Neutrophil (primary cell): ENCODE measurements around the gene RSPH3.
"Not testable (repeated sequence)": the region's sequence is repeated elsewhere in the genome, so short reads cannot be mapped to it uniquely, and the experiment has no call there.

Experiments
- H3K27ac ChIP-seq: fragments of 200-600 bp; sonication (generic); 2 replicates; pipeline ENCODE4 v1.5.1; 2016; ENCODE audit warnings: mild to moderate bottlenecking, moderate library complexity
- H3K27me3 ChIP-seq: fragments of 200-600 bp; sonication (generic); 2 replicates; pipeline ENCODE4 v1.6.0; 2016; ENCODE audit warnings: mild to moderate bottlenecking
- H3K36me3 ChIP-seq: fragments of 200-600 bp; sonication (generic); 2 replicates; pipeline ENCODE4 v1.5.1; 2017
- H3K4me1 ChIP-seq, 2 experiments: fragments of 200-600 bp in 1 of 2; sonication (generic) in 1 of 2; 1 replicate in 1 of 2; 2 replicates in 1 of 2; pipeline versions ENCODE4 v1.5.1 to v1.6.1; 2013 to 2016; ENCODE audit warnings: low read depth in 1 of 2, low read length in 1 of 2, mild to moderate bottlenecking in 1 of 2, moderate library complexity in 1 of 2; ENCODE audit not compliant: control insufficient read depth in 1 of 2, insufficient read depth in 1 of 2
- H3K4me3 ChIP-seq, 2 experiments: fragments of 200-600 bp in 1 of 2; sonication (generic) in 1 of 2; 1 replicate in 1 of 2; 2 replicates in 1 of 2; pipeline ENCODE4 v1.5.1; 2013 to 2016; ENCODE audit warnings: low read depth in 1 of 2, low read length in 1 of 2, mild to moderate bottlenecking in 1 of 2, moderate library complexity in 1 of 2
- H3K9me3 ChIP-seq: fragments of 200-600 bp; sonication (generic); 2 replicates; pipeline ENCODE4 v1.5.1; 2016
- CTCF ChIP-seq: fragments of 200-600 bp; sonication (generic); IDR thresholded peaks from 2 replicates; pipeline ENCODE4 v1.5.1; 2016; ENCODE audit warnings: antibody characterized with exemption

RSPH3 gene

GRCh38 chr6:158955255-158955654 lies 44.7 kb downstream of the RSPH3 start:
- Histone ChIP-seq H3K9me3 (no peaks in the 10 kb centered on the region), H3K4me1 (no peaks in the 10 kb centered on the region), H3K36me3 (no peaks in the 10 kb centered on the region), H3K27ac (peak overlapping the region; percentile 39), H3K4me3 (no peak overlapping the region), H3K27me3 (no peaks in the 10 kb centered on the region)
- no peak for TF ChIP-seq CTCF

GRCh38 chr6:158954753-158955152 lies 45.2 kb downstream of the RSPH3 start:
- Histone ChIP-seq H3K4me1 (no peaks in the 10 kb centered on the region), H3K4me3 (no peak overlapping the region), H3K9me3 (no peaks in the 10 kb centered on the region), H3K27ac (peak overlapping the region; percentile 39), H3K27me3 (no peaks in the 10 kb centered on the region), H3K36me3 (no peaks in the 10 kb centered on the region)
- TF ChIP-seq CTCF = no peak

DNA sequence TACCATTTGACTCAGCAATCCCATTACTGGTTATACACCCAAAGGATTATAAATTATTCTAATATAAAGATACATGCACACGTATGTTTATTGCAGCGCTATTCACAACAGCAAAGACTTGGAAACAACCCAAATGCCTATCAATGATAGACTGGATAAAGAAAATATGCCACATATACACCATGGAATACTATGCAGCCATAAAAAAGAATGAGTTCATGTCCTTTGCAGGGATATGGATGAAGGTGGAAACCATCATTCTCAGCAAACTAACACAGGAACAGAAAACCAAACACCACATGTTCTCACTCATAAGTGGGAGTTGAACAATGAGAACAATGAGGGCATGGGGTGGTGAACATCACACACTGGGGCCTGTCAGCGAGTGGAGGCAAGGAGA lies 48.0 kb downstream of the RSPH3 start:
- not testable (repeated sequence) for H3K36me3 ChIP-seq, H3K9me3 ChIP-seq, H3K27ac ChIP-seq, H3K4me3 ChIP-seq, H3K27me3 ChIP-seq, H3K4me1 ChIP-seq

DNA sequence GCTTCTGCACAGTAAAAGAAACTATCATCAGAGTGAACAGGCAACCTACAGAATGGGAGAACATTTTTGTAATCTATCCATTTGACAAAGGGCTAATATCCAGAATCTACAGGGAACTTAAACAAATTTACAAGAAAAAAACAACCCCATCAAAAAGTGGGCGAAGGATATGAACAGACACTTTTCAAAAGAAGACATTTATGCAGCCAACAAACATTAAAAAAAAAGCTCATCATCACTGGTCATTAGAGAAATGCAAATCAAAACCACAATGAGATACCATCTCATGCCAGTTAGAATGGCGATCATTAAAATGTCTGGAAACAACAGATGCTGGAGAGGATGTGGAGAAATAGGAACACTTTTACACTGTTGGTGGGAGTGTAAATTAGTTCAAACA lies 48.4 kb downstream of the RSPH3 start:
- H3K27me3 ChIP-seq, H3K27ac ChIP-seq, H3K9me3 ChIP-seq, H3K4me3 ChIP-seq, H3K4me1 ChIP-seq, H3K36me3 ChIP-seq: not testable (repeated sequence)

DNA sequence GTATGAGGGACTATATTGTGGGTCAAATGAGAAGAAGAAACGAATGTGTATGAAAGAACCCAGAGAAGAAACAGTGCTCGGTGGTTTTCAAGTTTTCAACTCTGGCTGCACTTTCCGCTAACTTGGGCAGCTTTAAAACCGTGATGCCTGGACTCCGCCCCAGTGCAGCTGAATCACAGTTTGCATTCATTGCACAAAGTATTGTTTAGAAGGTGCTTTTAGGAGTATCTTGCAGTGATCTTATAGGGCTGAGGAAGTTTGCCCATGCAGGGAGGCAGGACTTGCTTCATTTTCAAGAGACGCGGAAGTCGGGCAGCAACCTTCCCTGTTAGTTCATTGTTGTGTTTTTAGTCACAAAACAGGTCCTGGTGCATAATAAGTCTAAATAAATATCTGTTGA lies 52.7 kb downstream of the RSPH3 start:
- Histone ChIP-seq H3K27me3 (peaks cover under 1% of the 10 kb centered on the region), H3K9me3 (no peaks in the 10 kb centered on the region), H3K4me1 (no peaks in the 10 kb centered on the region), H3K4me3 (no peak overlapping the region), H3K36me3 (no peaks in the 10 kb centered on the region), H3K27ac (no peak overlapping the region)
- no peak for TF ChIP-seq CTCF

DNA sequence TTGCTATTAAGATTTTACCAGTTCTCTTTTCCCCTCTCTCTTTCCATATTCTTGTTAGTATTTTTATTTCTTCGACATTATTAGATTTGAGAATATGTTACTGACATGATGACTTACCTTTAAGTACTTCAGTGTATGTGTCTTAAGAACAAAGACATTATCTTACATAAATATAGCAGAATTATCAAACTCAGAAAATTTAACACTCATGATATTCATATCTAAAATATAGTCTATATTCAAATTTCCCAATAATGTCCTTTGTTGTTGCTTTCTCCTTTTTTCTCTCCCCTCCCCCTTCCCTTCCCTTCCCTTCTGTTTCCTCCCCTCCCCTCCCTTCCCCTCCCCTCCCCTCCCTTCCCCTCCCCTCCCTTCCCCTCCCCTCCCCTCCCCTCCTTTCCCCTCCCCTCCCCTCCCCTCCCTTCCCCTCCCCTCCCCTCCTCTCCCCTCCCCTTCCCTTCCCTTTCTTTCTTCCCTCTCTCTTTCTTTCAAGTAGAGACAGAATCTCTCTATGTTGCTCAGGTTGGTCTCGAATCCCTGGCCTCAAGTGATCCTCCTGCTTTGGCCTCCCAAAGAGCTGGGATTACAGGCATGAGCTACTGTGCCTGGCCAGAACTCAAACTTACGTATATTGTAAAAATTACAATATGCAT lies 56.5 kb downstream of the RSPH3 start:
- no peak for TF ChIP-seq CTCF
- Histone ChIP-seq H3K36me3 (no peaks in the 10 kb centered on the region), H3K4me1 (peaks cover 0 to 6% of the 10 kb centered on the region in 2 experiments), H3K4me3 (no peak overlapping the region), H3K27ac (no peak overlapping the region), H3K9me3 (no peaks in the 10 kb centered on the region), H3K27me3 (peaks cover 34% of the 10 kb centered on the region)

- no peak for TF ChIP-seq CTCF
- Histone ChIP-seq H3K27me3 (peaks cover 45% of the 10 kb centered on the region), H3K4me3 (no peak overlapping the region), H3K27ac (no peak overlapping the region), H3K4me1 (peaks cover 0 to 6% of the 10 kb centered on the region in 2 experiments), H3K36me3 (no peaks in the 10 kb centered on the region), H3K9me3 (no peaks in the 10 kb centered on the region)
Observed at GRCh38 chr6:158942349-158942748, 57.7 kb downstream of the RSPH3 start.
